DMS79 treated with DMSO at 0.1 percent for 48 hours (cell line): Measurements from ENCODE around the gene MAP1B.
A peak's percentile ranks its signal among the peaks of the same experiment; 100 is the strongest.

Experiments
- DNase-seq: peaks from one replicate; lab custom pipeline; 2025; lab: John Stamatoyannopoulos, UW

Gene MAP1B

DNA sequence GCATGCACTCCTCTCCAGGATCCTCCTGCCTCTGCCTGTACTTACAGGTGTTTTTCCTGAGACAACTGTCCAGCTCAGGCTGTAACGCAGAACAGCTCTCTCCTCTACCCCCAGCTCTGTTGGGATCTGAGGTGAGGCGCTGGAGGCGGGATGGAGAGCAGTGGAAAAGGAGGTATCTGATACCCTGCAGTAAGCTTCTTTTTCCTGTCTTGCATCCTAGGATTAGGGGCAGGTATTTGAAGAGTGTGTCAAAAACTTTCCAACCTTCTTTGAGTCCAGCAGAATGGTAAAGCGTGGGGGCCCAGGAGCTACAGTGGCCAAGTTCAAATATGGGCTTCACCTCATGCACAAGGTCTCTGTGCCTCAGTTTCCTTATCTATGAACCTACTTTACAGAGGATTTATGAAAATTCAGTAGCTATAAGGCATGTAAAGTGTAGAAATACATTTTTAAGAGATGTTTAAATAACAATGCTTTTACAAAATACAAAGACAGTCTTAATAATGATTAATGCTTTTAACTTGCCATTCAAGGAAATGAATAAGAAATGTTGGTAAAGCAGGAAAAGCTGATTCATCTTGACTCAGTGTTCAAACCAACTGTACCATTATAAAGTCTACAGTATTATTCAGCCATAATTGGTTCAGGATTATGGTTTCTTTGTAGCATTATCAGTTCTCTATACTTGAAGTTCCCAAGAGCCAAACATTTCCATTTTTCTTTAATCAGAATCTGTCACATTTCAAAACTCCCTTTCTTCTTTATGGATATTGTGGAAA, 26.1 kb downstream of the MAP1B start:
- DNase-seq, result no peak

DNA sequence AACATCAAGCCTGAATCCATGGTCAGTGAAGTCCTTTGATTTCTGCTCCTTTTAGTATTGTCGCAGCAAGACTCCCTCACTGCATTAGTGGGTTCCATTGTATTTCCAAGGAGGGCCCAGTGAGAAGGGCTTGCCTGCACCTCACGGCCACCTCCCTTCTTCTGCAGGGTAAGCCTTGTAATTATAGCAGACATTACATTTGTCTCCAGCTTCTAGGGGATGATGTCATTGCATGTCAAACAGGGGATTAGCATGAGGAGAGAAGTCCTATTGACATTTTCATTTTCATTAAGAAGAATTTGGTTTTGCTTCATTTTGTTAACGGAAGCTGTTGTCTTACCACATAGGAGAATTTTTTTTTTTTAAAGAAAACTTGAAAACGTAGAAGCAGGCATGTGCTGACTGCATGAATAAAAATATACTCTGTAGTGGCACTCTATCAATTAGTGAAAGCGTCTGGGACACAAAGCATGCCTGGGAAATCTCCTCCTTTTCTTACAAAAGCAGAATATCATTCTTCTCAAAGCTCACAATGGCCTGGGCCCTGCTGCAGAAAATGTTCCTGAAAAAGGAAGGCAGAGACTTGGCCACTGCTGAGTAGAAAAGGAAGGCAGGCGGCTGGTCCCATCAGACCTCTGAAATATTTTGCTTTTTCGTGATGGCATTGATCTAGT, 27.1 kb downstream of the MAP1B start:
- no peak for DNase-seq

DNA sequence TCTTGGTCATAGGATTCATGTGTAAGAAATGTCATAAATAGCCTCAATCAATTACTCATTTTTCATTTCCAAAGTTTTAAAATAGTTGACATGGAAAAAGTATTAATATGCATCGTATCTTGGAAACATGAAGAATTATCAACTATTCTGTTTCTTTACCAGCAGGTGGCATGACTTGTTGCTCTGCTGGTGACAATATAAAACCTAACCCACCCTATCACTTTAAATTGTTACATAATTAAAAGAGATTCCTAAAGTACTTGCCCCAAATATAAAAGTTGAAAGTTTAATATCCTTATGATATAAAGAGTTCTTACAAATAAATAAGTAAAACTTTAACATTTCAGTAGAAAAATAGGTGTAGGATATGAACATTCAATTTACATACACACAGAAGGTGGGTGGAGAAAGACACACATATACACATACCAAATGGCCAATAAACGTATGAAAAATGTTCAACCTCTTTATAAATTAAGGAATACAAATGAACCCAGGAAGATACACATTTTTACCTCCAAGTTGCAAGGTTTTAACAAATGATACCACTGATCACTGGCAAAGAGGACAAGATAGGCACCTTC, 30.6 kb downstream of the MAP1B start:
- DNase-seq, result no peak

DNA sequence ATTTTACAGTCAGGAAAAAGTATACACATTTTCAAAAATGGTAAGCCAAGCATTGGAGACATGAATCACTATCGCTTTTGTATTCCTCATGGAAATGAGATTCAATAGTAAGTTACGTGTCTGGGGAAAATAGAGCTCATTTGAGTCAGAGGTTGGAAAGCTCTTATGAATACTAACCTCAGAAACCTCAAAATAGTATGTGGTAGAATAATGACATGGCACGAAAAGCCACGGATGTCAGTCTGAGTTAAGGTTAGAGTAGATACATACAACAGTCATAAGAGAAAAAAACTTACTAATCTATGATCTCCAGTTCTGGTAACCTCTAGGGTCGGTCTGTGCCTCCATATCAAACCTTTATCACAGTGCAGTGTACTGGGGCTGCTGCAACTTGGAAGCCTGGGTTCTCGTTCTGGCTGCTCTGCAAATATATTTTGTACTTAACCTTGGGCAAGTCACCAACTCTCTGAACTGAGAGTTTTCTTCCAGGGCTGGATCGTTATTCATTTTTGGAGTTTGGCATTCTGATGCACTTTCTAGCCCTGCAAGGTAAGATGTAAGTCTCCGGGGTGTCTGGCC, 31.8 kb downstream of the MAP1B start:
- DNase-seq, result no peak

DNA sequence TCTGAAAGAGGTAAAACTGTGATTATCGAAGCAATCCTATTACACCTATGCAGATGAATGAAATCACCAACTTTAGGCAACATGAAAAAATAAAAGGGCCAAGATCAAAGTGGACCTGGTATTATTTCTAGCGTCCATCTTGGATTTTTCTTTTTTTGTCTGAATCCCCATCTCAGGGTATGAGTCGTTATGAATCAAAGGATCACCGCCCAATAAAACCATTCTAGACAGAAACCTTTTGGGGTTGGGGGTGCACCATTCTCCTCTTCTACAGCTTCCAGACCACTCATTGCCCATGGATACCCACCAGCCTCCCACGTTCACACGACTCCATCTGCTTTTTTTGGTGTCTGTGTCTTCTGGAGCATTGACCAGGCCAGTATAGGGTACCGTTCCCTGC, 33.4 kb downstream of the MAP1B start:
- no peak for DNase-seq

DNA sequence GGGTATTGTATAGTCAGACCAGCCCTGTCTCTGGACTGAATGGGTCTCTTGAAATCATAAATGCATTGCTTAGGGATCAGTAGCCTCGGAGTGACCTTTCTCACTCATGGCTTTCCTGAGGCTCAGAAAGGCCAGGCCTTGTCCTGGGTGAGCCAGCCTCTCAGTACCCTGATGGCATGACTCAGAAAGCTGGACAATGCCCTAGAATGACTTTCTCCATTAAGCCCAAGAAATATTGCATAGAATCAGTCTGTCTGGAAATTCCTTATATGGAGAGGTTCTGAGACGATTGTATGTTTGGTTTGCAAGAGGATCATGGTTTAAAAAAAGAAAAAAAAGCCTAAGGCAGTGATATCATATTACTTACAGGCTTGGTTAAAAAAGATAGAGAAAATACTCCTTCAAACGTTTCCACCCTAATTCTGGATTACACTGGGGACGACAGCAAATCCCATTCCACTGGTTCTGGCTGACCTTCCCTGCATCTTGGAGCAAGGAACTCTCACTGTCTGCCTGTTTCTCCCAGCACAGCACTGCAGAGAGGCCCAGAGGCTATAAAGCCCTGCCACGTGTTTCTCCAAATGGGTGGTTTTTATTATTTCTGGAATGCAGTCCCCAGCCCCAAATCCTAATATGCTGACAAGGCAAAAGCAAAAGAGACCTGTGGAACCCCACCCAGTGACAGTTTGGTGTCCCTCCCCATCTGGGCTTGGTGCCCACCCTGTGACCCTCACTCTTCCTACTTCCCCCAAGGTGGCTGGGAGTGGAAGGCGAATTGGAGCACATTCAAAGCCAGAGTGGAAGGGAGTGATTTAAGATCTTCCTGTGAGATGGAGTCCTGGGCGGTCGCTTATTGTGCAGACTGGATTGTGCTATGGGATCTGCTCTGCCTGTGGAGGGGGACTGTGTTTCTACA, 34.4 kb downstream of the MAP1B start:
- no peak for DNase-seq

DNA sequence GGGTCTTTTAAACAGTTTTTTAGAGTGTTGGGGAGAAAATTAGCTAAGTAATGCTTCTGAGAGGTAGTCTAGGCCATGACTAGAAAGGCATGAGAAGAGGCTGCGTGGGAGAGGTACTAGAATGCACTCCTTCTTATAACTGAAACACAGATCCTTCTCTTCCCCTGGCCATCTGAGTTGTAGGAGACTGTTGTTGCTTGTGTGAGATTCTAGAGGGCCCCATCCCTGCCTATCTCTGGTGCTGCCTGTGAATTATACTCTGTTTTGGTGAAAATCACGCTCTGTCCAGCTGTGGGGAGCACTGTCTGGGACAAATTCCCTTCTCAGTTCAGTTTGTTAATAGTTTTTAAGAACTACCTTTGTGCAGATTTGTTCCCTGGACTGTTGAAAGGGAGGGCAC, 37.5 kb downstream of the MAP1B start:
- DNase-seq, result no peak

DNA sequence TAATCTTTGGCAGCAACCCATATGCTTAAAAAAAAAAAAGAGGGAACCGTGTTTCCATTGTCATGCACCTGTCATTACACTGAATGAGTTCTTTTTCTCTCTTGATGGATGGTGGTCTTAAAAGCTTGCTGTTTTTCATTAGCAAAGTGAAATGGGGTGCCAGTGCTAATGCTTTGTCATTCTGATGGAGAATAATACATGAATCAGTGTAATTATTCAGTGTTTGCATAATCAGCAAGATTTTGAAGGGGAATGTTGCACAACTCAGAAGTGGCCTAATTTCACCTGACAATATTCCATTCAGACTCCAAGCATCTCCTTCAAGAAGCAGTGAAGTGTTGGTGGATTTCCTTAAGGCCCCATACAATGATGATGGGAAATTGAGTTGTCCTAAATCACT, 38.1 kb downstream of the MAP1B start:
- peak; percentile 52 for DNase-seq

DNA sequence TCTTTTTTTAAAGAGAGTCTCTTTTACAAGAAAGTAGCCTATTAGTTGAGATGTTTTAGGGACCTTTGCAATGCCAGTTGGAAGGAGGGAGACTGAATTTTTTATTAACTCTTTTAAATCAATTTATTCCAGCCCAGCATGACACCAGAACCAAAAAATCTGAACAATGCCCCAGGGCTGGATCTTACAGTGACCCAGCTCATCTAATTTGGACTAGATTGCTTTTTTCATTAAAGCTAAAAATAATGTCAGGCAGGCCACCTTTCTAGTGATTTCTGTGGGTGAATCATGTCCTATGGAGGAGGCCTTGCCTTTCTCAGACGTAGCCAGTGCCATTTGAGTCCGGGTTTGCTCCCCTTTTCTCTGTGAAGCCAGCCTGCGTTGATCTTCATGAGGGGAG, 38.8 kb downstream of the MAP1B start:
- DNase-seq, result no peak

DNA sequence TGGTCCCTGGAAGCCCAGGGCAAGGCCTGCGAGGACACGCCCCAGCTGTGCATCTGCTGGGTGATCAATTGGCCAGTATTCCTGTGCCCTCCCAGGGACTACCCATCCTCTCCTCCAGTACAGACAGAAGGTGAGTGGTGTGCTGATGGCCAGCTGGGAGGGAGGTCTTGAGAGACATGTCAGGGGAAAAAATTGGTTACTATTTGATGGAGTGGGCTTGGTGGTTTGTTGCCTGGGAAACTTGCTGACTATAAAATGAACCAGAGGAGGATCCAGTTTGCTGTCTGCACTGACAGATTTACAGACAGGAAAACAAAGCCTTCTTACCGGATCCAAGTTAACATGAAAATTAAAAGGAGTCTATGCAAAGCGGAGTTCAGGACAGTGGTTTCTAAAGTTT, 40.3 kb downstream of the MAP1B start:
- DNase-seq, result no peak

DNA sequence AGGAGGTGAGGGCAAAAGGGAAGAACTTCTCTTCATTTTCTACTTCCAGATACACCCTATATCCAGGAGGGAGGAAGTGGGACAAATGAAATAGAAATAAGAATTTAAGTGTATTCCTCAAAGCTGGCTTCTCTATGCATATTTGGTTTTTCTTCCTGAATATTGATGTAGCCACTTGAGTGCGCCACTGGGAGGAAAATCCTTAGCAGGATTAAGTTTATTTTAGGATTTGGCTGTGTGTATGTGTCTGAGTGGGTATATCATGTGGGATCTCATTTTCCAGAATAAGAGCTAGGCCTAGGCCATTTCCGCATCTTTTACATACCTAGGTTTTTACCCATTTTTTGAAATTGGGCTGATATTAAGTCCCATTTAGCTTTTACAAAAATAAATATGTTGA, 42.5 kb downstream of the MAP1B start:
- DNase-seq, result no peak

DNA sequence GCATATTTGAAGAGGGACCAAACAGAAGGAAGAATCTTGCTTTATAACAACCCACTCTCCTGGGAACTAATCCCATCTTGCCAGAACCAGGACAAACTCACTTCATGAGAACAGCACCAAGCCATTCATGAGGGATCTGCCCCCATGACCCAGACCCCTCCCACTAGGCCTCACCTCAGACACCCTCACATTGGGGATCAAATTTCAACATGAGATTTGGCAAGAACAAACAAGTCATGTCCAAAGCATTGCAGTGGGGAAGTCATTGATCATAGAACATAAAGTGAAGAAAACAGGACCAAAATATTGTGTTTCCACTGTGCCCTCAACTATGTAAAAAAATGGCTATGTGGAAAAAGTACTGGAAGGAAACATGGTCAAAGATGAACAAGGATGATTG, 43.9 kb downstream of the MAP1B start:
- no peak for DNase-seq

DNA sequence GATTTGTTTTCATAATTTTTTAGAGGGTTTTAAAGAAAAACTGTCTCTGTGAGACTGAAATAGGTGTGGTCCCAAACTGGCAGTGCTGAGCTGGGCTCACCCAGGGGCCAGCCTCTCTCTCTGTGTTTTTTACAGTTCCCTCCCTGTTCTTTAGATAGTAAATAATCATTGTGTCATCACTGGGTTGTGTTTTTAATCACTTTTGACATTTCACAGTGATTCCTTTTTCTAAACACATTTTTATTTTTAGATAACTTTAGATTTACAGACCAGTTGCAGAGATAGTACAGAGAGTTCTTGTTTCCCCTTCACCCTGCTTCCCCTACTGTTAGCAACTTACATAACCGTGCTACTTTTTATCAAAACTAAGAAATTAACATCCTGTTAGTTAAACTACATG, 44.4 kb downstream of the MAP1B start:
- DNase-seq, result no peak

DNA sequence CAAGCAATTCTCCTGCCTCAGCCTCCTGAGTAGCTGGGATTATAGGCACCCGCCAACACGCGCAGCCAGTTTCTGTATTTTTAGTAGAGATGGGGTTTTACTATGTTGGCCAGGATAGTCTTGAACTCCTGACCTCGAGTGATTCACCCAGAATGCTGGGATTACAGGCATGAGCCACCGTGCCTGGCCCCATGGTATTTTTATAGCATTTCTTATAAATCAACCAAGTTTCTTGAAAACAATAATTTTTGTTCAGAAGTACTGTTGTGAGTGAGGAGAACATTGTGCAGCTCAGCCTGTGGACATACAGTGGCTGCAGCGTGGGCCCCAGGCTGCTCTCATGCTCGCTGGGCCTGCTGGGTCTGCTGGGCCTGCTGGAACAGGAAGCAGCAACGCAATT, 45.3 kb downstream of the MAP1B start:
- DNase-seq, result no peak

DNA sequence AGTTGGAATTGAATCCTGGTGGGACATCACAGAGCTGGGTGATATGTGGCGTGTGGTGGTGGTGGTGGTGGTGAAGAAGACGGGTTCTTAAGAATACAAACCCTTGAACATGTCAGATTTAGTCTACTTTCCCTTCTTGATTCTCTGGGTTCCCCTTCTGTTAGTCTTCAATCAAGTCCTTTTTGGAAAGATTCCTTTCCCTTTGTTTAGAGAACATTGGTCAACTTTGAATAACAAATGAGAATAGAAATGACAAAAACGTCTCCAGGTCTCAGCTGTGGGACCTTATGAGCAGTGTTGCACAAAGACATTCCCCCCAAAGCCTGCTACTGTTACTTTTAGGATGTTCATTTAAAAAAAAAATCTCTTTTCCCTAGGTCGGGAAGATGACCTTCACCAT, 46.3 kb downstream of the MAP1B start:
- DNase-seq, result no peak

DNA sequence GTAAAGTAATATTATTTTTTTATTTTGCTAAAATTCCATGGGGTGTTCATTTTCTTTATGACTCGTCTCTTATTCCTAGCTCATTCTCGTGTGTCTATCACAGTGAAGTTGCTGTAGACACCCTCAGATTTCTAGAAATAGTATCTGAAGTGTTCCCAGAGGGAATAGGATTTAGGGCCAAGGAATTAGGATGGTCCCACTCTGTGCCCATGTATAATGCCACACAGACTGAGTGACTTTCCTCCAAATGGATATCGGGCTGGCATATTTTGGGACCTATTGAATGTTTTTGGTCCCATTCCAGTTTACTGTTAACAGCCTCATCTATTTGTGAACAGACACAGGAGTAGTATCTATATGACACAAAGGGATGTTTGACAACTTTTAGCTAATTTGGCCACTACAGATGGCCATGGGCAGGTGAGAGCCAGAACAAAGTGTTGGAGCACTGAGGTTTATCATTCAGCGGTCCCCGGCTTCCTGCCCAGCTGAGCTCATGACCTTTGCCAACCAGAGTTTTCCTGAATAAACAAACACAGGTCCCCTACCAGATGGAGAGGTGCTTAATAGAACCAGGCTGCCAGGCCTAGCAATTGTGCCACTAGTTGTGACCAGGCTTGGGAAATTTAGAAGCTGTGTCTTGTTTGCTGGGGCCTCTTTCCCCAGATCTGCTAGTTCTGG, 46.9 kb downstream of the MAP1B start:
- DNase-seq, result no peak

DNA sequence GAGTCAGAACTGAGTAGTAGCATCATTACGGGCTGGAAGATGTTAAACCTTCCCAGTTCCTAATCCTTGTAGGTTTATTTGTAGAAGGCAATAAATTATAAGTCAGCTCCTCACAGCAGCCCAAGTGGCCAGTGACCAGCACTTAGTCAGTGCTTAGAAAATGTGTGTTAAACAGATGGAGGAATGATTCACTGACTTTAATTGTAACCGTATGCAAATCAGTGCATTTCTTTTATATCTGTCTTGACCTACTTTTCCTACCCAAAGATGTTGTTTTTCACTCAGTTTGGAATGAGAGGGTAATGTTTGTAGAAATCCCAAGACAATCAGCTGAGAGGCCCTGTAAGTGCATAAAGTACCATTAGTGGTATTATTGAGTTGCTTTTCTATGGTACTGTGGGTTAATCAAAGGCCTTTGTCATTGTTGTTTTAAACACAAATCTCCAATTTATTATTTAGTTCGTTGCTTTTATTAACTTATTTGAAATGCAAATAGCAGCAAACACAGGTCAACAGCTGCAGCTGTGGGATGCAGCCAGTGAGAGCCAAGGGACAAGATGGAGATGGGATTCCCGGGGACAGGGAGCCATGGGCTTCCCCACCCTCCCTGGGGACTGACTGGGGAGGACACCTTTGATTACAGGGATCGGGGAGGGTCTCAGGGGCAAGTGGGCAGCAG, 49.8 kb downstream of the MAP1B start:
- DNase-seq, result no peak

DNA sequence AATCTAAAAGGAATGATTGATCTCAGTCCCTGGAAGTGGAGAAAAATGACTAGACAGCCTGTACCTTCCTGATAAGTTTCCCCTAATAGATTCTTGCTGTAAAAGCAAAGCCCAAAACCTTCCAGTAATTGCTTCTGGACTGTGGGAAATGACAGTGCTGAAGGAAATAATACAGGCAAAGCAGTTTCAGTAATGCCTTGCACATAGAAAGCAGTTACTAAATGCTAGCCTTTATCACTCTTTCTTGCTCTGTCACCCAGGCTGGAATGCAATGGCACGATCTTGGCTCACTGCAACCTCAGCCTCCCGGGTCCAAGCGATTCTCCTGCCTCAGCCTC, 50.3 kb downstream of the MAP1B start:
- no peak for DNase-seq

DNA sequence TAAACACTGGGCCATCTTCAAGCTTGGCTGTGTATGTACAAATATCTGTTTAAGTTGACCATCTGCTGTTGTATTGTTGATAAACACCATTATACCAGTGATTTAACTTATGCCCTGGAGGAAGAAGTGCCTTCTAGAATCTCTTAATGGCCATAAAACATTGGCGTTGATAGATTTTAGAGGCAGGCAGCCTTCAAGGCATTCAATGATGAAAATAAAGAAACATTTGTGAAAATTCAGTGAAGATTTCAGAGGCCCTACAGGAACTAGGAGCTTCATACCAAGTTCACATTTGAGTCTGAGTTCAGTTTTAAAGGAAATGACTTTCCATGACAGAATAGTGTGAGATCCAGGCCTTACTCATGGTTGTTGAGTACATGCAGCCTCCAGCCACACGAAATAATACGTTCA, 52.2 kb downstream of the MAP1B start:
- DNase-seq, result no peak

DNA sequence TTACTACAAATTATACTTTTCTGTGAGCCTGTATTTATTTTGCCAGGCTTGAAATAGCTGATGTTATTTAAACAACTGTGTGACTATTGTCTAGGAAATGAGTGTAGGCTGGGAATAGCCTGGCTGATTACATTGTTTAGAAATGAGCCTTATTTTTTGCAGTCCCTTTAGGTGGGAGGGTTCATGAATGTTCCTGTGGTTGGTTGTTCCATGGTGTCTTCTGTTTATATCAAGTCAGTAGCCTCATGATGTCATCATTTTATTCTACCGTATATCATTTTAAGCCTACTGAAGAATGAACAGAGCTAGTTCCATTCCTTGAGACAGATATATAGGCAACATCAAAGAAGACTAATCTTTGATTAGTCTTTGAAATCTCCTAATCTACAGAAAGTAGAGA, 53.1 kb downstream of the MAP1B start:
- no peak for DNase-seq

DNA sequence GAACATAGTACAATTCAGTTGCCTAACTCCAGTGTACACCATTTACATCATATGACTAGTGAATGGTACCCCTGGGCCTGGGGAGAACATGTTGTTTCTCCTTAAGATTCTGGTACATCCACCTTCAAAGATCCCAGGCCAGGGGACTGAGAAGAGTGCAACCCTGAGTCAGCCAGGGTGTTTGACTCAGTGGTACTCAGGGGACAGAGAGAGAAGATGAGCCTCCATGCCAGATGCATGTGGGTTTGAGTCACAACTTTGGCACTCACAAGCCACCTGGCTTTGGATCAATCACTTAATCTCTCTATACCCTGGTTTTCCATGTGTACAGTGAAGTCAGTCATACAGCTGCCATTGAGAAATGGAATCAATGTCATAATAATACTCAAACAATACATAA, 53.7 kb downstream of the MAP1B start:
- no peak for DNase-seq
